Stomach smooth muscle (tissue), 2 donors: ENCODE data around the gene C2CD2.

Experiments used
- H3K27ac ChIP-seq: one replicate; pipeline ENCODE4 v1.7.0; 2013; ENCODE audit warnings: mild to moderate bottlenecking, low read length, inconsistent platforms
- H3K27me3 ChIP-seq, 2 donors: one replicate each; pipeline ENCODE4 v1.7.0; 2013; ENCODE audit warnings: low read length in 2 of 2; ENCODE audit not compliant: insufficient read depth in 2 of 2, control insufficient read depth in 1 of 2
- H3K36me3 ChIP-seq, 2 donors: one replicate each; pipeline ENCODE4 v1.7.0; 2013; ENCODE audit warnings: low read length in 2 of 2; ENCODE audit not compliant: control insufficient read depth in 2 of 2, insufficient read depth in 2 of 2
- H3K4me1 ChIP-seq: one replicate; pipeline ENCODE4 v1.7.0; 2013; ENCODE audit warnings: low read length; ENCODE audit not compliant: control insufficient read depth, insufficient read depth
- H3K4me3 ChIP-seq, 2 donors: one replicate each; pipeline ENCODE4 v1.7.0; 2013; ENCODE audit warnings: low read length in 2 of 2
- H3K9ac ChIP-seq, 2 donors: one replicate each; pipeline ENCODE4 v1.7.0; 2013; ENCODE audit warnings: low read length in 2 of 2, mild to moderate bottlenecking in 1 of 2
- H3K9me3 ChIP-seq, 2 donors: one replicate each; pipeline ENCODE4 v1.7.0; 2013; ENCODE audit warnings: low read length in 2 of 2; ENCODE audit not compliant: control insufficient read depth in 2 of 2
- donor health status: healthy.
- donor health status: Pancreatic carcinoma.

C2CD2 gene

GRCh38 chr21:41897700-41898099, 56.1 kb downstream of the C2CD2 start:
- H3K9ac ChIP-seq, result no peak overlapping the region
- peaks cover 14 to 25% of the 10 kb centered on the region in 2 donors for H3K36me3 ChIP-seq

DNA sequence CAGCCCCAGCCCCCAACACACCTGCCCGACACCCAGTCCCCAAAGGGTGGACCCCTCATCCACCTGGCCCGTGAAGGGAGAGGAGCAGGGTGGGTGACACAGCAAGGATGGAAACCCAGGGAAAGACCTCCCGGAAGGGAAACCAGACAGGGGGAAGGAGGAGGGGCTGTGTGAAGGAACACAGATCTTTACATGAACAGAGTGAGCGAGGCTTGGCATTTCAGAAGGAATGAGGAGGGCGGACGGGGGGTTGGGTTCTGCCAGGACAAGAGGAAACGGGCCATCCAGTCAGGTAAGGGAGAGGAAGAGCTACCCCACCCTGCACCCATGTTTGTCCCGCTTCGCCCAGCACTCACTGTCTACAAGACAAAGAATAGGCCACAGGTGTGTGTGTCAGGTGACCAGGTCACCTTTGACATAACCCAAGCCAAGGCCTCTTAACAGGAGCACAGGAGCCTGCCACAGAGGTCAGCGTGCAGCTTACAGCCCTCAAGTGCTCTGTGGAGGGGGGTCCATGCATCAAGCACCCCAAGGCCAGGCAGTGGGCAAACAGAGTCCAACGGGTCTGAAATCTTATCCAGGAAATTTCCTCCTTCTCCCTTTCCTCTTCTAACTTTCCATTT, 56.7 kb downstream of the C2CD2 start:
- Histone ChIP-seq H3K9ac (no peak overlapping the region), H3K27me3 (no peaks in the 10 kb centered on the region), H3K9me3 (no peaks in the 10 kb centered on the region), H3K4me1 (peaks cover 5% of the 10 kb centered on the region), H3K36me3 (peaks cover 16 to 22% of the 10 kb centered on the region in 2 donors), H3K27ac (no peak overlapping the region), H3K4me3 (peak overlapping the region in 1 of 2 donors; percentile 44)

More at GRCh38 chr21:41897700-41898099, 56.1 kb downstream of the C2CD2 start:
- H3K27ac ChIP-seq, result no peak overlapping the region
- H3K4me3 ChIP-seq, result no peak overlapping the region
- peaks cover 5% of the 10 kb centered on the region for H3K4me1 ChIP-seq
- no peaks in the 10 kb centered on the region for H3K9me3 ChIP-seq
- no peaks in the 10 kb centered on the region for H3K27me3 ChIP-seq

GRCh38 chr21:41895643-41896493, 58.0 kb downstream of the C2CD2 start:
- Histone ChIP-seq H3K4me3 (peak overlapping the region in 1 of 2 donors; percentile 40), H3K4me1 (peaks cover 5% of the 10 kb centered on the region), H3K9me3 (no peaks in the 10 kb centered on the region), H3K27me3 (no peaks in the 10 kb centered on the region), H3K27ac (no peak overlapping the region), H3K9ac (no peak overlapping the region), H3K36me3 (peaks cover 14 to 19% of the 10 kb centered on the region in 2 donors)

- peaks cover 14 to 19% of the 10 kb centered on the region in 2 donors for H3K36me3 ChIP-seq
- peaks cover 5% of the 10 kb centered on the region for H3K4me1 ChIP-seq
- no peak overlapping the region for H3K9ac ChIP-seq
- H3K27me3 ChIP-seq, result no peaks in the 10 kb centered on the region
- H3K9me3 ChIP-seq, result no peaks in the 10 kb centered on the region
- no peak overlapping the region for H3K4me3 ChIP-seq
- no peak overlapping the region for H3K27ac ChIP-seq
Observed at GRCh38 chr21:41894922-41895557, 58.8 kb downstream of the C2CD2 start.

DNA sequence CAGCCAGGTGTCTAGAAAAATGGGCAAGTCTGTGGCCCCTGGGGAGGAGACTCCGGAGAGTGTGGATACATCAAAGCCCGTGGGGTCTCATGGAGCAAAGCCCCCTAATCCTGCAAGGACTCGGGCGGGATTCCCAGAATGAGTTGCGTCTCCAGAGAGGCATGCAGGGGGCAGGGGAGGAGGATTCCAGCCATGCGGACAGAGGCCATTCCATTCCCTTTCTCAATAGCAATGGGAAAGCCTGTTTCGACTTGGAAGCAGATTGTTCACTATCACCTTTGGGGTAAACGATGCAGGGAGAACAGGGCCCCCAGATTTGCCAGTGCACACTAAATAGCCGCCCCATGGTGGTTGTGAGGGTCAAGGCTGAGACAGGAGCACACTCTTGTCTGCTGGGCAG, 59.3 kb downstream of the C2CD2 start:
- no peaks in the 10 kb centered on the region for H3K27me3 ChIP-seq
- H3K9ac ChIP-seq, result no peak overlapping the region
- no peak overlapping the region for H3K4me3 ChIP-seq
- H3K4me1 ChIP-seq, result peaks cover 5% of the 10 kb centered on the region
- no peak overlapping the region for H3K27ac ChIP-seq
- peaks cover 13 to 18% of the 10 kb centered on the region in 2 donors for H3K36me3 ChIP-seq
- H3K9me3 ChIP-seq, result no peaks in the 10 kb centered on the region

DNA sequence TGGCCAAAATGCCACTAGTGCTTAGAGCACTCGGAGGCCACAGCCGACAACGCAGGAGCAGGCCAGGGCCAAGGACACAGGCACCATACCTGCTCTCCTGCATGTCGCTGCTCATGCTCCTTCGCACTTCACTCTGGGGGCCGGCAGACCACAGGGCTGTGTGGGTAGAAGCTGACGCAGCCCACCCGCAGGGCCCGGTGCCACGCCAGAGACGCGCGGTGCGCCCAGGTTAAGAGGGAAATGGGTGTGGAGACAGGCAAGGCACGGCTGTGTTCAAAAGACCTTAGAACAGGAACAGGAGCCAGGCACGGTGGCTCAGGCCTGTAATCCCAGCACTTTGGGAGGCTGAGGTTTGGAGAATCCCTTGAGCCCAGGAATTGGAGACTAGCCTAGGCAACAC, 61.1 kb downstream of the C2CD2 start:
- Histone ChIP-seq H3K4me3 (no peak overlapping the region), H3K27me3 (no peaks in the 10 kb centered on the region), H3K36me3 (peaks cover 11 to 18% of the 10 kb centered on the region in 2 donors), H3K9ac (no peak overlapping the region), H3K27ac (no peak overlapping the region), H3K9me3 (no peaks in the 10 kb centered on the region), H3K4me1 (peaks cover 5% of the 10 kb centered on the region)

DNA sequence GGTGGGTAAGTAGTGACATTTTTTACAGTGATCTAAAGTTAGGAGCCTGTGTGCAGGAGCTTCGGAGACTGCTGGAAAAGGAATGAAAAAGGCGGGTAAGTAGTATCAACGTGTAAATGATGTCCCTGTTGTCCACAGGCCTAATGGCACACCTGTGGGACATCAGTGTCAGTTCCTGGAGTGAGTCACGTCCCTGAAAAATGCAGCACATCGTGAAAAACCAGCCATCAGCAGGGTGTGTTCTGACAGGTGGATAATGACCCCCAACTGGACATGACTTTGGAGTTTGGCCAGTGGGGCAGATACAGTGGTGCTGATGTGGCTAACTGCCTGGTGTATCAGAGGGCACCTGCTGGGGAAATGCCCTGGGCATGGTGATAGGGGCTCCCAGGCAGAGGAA, 62.7 kb downstream of the C2CD2 start:
- no peak overlapping the region for H3K9ac ChIP-seq
- H3K27ac ChIP-seq, result no peak overlapping the region
- H3K9me3 ChIP-seq, result no peaks in the 10 kb centered on the region
- H3K36me3 ChIP-seq, result peaks cover 11 to 18% of the 10 kb centered on the region in 2 donors
- no peaks in the 10 kb centered on the region for H3K27me3 ChIP-seq
- H3K4me1 ChIP-seq, result no peaks in the 10 kb centered on the region
- H3K4me3 ChIP-seq, result no peak overlapping the region

GRCh38 chr21:41890355-41890754, 63.5 kb downstream of the C2CD2 start:
- H3K9ac ChIP-seq, result no peak overlapping the region
- no peaks in the 10 kb centered on the region for H3K4me1 ChIP-seq
- no peaks in the 10 kb centered on the region for H3K27me3 ChIP-seq
- no peak overlapping the region for H3K27ac ChIP-seq
- H3K4me3 ChIP-seq, result no peak overlapping the region
- no peaks in the 10 kb centered on the region for H3K9me3 ChIP-seq
- H3K36me3 ChIP-seq, result peaks cover 11 to 18% of the 10 kb centered on the region in 2 donors

DNA sequence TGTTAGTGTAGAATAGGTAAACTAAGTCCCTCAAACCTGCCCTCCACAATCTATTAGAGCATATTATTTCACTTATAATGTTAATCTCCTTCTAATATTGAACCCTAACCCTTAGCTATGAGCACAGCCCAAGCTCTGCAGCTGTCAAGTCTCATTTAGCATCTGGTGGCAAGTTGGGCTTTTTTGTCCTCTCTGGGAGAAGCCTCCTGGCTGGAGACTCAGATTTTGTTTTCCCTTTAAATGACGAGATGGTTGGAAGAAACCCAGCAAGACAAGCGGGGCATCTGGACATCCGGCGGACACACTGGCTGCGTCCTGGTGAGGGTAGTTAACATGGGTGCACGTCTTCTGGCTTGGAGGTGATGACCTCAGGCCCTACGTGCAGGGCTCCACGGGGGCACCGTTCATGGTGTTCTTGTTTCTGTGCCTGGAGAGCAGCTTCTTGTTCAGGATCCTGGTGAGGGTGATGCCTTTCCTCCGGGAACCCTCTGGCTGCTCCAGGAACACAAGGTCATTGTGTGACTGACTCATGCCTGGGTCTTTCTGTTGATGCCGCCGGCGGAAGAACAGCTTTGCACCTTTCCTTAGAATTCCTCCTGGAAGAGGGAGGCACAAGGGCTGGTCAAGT, 65.0 kb downstream of the C2CD2 start:
- Histone ChIP-seq H3K9me3 (no peaks in the 10 kb centered on the region), H3K36me3 (peaks cover 6 to 12% of the 10 kb centered on the region in 2 donors), H3K27me3 (no peaks in the 10 kb centered on the region), H3K4me3 (no peak overlapping the region), H3K27ac (no peak overlapping the region), H3K4me1 (no peaks in the 10 kb centered on the region), H3K9ac (no peak overlapping the region)

GRCh38 chr21:41887667-41888066, 66.2 kb downstream of the C2CD2 start:
- H3K4me3 ChIP-seq, result no peak overlapping the region
- no peaks in the 10 kb centered on the region for H3K4me1 ChIP-seq
- no peak overlapping the region for H3K9ac ChIP-seq
- peaks cover 6 to 12% of the 10 kb centered on the region in 2 donors for H3K36me3 ChIP-seq
- no peaks in the 10 kb centered on the region for H3K9me3 ChIP-seq
- H3K27ac ChIP-seq, result no peak overlapping the region
- H3K27me3 ChIP-seq, result no peaks in the 10 kb centered on the region
